ENCODE data around the gene JPH3. TPM values are rescaled to one million over a fixed set of nuclear protein-coding genes. Genes with fewer than 3 reads are reported as not detected.

Gene JPH3
- total RNA-seq, 1 experiment from 2014 or later = 1.4 TPM

DNA sequence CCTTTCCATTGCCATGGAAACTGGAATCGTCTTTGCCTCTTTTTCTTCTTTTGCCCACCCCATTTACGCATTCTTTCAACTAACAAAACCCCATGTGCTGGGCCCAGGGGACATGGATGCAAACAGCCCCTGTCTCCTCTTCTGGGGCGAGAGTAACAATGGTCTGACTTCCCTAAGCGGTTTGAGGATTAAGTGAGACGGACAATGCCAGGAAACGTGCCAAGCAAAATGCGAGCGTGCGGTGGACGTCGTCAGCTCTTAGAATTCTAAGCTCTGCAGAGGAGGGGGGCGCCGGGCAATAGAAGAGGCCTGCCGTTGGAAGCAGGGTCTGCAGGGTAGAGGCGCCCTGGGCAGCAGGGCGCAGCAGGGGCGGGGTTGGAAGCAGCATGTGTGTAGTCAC is 42.4 kb upstream of the JPH3 start:
- Histone ChIP-seq H3K4me3 (ENCODE audit: low read depth, low read length, poor library complexity, severe bottlenecking) (no peak overlapping the region), H3K36me3 (ENCODE audit: insufficient read depth, low read length, poor library complexity, severe bottlenecking) (no peaks in the 10 kb centered on the region), H3K9me3 (ENCODE audit: low read depth, low read length, poor library complexity, severe bottlenecking) (no peaks in the 10 kb centered on the region), H3K4me1 (ENCODE audit: insufficient read depth, low read length, poor library complexity, severe bottlenecking) (no peaks in the 10 kb centered on the region), H3K27me3 (replicated peaks; ENCODE audit: insufficient read depth, low read depth, low read length, poor library complexity) (no peaks in the 10 kb centered on the region), H3K27ac (ENCODE audit: low read depth, low read length, poor library complexity, severe bottlenecking) (no peak overlapping the region)
- CTCF ChIA-PET = no interaction called here
- no peak for DNase-seq (ENCODE audit: low spot score)
- no peak for TF ChIP-seq EZH2 (IDR thresholded peaks at IDR 0.05; ENCODE audit: borderline replicate concordance, low read depth, low read length, poor library complexity, severe bottlenecking)
- TF ChIP-seq CTCF (conservative IDR thresholded peaks at IDR 0.05; ENCODE audit: low read depth, low read length) = no peak
- POLR2A ChIA-PET (ENCODE audit: low non-redundant PET) = no interaction called here
- no TSS peak for BruUV-seq (replicated peaks)
- intact Hi-C loops (cut with micrococcal nuclease; ENCODE audit: unreplicated experiment) = no loop called here

DNA sequence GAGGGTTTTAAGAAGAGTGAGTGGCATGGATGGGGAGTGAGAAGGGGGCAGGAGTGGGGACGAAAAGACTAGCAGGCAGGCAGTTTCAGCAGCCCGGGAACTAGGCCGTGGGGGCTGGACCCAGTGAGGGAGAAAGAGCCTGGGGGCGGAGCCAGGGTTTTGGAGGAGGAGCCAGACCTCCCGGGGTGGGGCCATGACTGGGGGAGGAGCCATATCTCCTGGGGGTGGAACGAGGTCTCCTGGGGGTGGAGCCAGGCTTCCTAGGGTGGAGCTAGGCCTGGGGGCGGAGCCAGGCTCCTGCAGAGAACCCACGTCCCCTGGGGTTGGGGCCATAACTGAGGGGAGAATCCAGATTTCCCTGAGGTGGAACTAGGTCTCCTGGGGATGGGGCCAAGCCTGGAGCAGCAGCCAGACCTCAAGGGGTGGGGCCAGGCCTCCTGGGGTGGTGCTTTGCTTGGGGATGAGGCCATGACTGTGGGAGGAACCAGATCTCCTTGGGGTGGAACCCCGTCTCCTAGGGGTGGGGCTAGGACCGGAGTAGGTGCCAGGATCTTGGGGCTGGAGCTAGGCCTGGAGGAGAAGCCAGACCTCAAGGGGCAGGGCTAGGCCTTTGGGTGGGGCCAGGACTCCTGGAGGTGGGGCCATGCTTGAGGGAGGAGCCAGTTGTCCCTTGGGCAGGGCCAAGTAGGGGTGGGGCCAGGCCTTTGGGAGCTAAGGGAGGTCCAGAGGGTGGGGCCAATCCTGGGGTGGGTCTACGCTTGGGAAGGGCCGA is 41.7 kb upstream of the JPH3 start:
- no peaks in the 10 kb centered on the region for H3K4me1 ChIP-seq (ENCODE audit: insufficient read depth, low read length, poor library complexity, severe bottlenecking)
- H3K4me3 ChIP-seq (ENCODE audit: low read depth, low read length, poor library complexity, severe bottlenecking) = no peak overlapping the region
- no peak overlapping the region for H3K27ac ChIP-seq (ENCODE audit: low read depth, low read length, poor library complexity, severe bottlenecking)
- no peaks in the 10 kb centered on the region for H3K9me3 ChIP-seq (ENCODE audit: low read depth, low read length, poor library complexity, severe bottlenecking)
- no TSS peak for BruUV-seq (replicated peaks)
- no peaks in the 10 kb centered on the region for H3K36me3 ChIP-seq (ENCODE audit: insufficient read depth, low read length, poor library complexity, severe bottlenecking)
- ChIA-PET POLR2A (ENCODE audit: low non-redundant PET) (no interaction called here), CTCF (interaction anchor here (1.0 kb wide), 1 partner anchor 10 kb away, joined by 3 read pairs; no protein-coding TSS in a partner anchor)
- H3K27me3 ChIP-seq (replicated peaks; ENCODE audit: insufficient read depth, low read depth, low read length, poor library complexity) = no peaks in the 10 kb centered on the region
- intact Hi-C loops (cut with micrococcal nuclease; ENCODE audit: unreplicated experiment) = no loop called here
- DNase-seq (ENCODE audit: low spot score) = peak; percentile 53
- TF ChIP-seq EZH2 (IDR thresholded peaks at IDR 0.05; ENCODE audit: borderline replicate concordance, low read depth, low read length, poor library complexity, severe bottlenecking) (no peak), CTCF (conservative IDR thresholded peaks at IDR 0.05; ENCODE audit: low read depth, low read length) (no peak)

DNA sequence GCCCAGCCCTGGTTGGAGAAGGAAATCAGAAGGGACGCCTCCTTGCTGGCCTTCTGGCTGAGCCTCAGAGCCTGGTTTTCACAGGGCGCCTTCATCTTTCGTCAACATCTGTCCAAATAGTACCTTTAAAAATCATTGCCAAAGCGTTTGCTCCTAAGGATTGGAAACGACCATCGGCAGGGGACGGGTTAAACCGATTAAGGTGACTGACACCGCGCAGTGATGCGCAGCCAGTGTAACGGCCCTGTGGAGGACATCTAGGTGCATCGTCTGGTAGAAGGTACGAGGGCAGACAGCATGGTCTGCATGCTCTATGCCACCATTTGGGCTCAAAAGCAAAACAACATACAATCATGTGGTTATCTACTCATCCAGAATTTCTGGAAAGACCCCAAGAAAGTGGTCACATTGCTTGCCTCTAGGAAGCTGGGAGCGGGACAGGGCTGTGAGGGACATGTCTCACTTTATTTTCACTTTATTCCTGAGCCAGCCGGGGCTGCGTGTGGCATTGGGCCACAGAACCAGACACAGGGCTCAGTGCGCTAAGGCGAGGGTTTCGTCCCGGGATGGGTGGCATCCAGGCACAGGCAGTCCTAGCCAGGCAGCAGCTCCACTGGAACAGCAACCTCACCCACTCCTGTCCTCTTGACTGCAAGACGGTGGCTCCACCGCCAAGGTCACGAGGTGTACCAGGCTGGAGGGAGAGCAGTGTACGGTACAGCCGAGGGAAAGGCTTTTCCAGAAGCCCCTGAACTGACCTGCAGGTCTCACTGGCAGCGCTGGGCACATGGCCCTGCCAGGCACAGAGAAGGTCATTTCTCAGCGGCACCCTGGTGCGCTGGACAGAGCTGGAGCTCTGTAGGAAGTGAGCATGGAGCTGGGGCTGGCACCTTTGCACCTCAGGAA is 40.9 kb upstream of the JPH3 start:
- TF ChIP-seq CTCF (conservative IDR thresholded peaks at IDR 0.05; ENCODE audit: low read depth, low read length) (no peak), EZH2 (IDR thresholded peaks at IDR 0.05; ENCODE audit: borderline replicate concordance, low read depth, low read length, poor library complexity, severe bottlenecking) (no peak)
- no peak overlapping the region for H3K4me3 ChIP-seq (ENCODE audit: low read depth, low read length, poor library complexity, severe bottlenecking)
- H3K4me1 ChIP-seq (ENCODE audit: insufficient read depth, low read length, poor library complexity, severe bottlenecking) = no peaks in the 10 kb centered on the region
- no peaks in the 10 kb centered on the region for H3K9me3 ChIP-seq (ENCODE audit: low read depth, low read length, poor library complexity, severe bottlenecking)
- no peaks in the 10 kb centered on the region for H3K27me3 ChIP-seq (replicated peaks; ENCODE audit: insufficient read depth, low read depth, low read length, poor library complexity)
- no peak for DNase-seq (ENCODE audit: low spot score)
- no TSS peak for BruUV-seq (replicated peaks)
- H3K27ac ChIP-seq (ENCODE audit: low read depth, low read length, poor library complexity, severe bottlenecking) = no peak overlapping the region
- intact Hi-C loops (cut with micrococcal nuclease; ENCODE audit: unreplicated experiment) = no loop called here
- ChIA-PET POLR2A (ENCODE audit: low non-redundant PET) (no interaction called here), CTCF (interaction anchor here (0.6 to 1.0 kb wide), 2 partner anchors 10 to 18 kb away, joined by 3 to 5 read pairs; no protein-coding TSS in a partner anchor)
- no peaks in the 10 kb centered on the region for H3K36me3 ChIP-seq (ENCODE audit: insufficient read depth, low read length, poor library complexity, severe bottlenecking)

All from A673 (cell line).